ENCODE measurements around the gene CSTB. TPM values are rescaled to one million over a fixed set of nuclear protein-coding genes. Genes with fewer than 3 reads are reported as not detected.

Gene CSTB
- total and polyA plus RNA-seq, 4 donors = 3.8 to 62.4 (median 33.7) TPM

- Histone ChIP-seq H3K27ac (ENCODE audit: low read depth in 1 of 2, low read length in 2 of 2) (no peak overlapping the region), H3K9me3 (ENCODE audit: control insufficient read depth in 4 of 4, low read length in 3 of 4) (no peaks in the 10 kb centered on the region), H3K36me3 (ENCODE audit: control insufficient read depth in 4 of 4, insufficient read depth in 3 of 4, low read depth in 1 of 4, low read length in 3 of 4) (peaks cover 0 to 13% (median 9%) of the 10 kb centered on the region in 4 donors), H3K27me3 (ENCODE audit: control insufficient read depth in 4 of 4, insufficient read depth in 4 of 4, low read length in 3 of 4) (no peaks in the 10 kb centered on the region), H3K4me1 (ENCODE audit: control insufficient read depth in 4 of 4, insufficient read depth in 4 of 4, low read length in 3 of 4) (peaks cover 4 to 10% (median 6%) of the 10 kb centered on the region in 4 donors), H3K4me3 (ENCODE audit: low read depth in 1 of 3, low read length in 3 of 3) (no peak overlapping the region), H3K9ac (ENCODE audit: low read depth in 1 of 2, low read length in 2 of 2) (no peak overlapping the region)
- TF ChIP-seq YY1 (IDR thresholded peaks at IDR 0.05) = no peak
- WGBS = 91% methylated on average over 21 of the region's 21 CpGs
- DNase-seq (ENCODE audit: low spot score) = no peak
Measured at GRCh38 chr21:43770066-43770655, 5.9 kb downstream of the CSTB start.

GRCh38 chr21:43769325-43769958 lies 6.7 kb downstream of the CSTB start:
- no peak overlapping the region for H3K27ac ChIP-seq (ENCODE audit: low read depth in 1 of 2, low read length in 2 of 2)
- WGBS = 94% methylated on average over 11 of the region's 11 CpGs
- DNase-seq (ENCODE audit: low spot score) = no peak
- H3K4me3 ChIP-seq (ENCODE audit: low read depth in 1 of 3, low read length in 3 of 3) = no peak overlapping the region
- TF ChIP-seq EGR1 (IDR thresholded peaks at IDR 0.05; ENCODE audit: low read depth in 2 of 2) (no peak), RXRA (IDR thresholded peaks at IDR 0.05) (no peak), YY1 (IDR thresholded peaks at IDR 0.05) (no peak), HNF4G (IDR thresholded peaks at IDR 0.05) (no peak), CTCF (IDR thresholded peaks at IDR 0.05; ENCODE audit: low read depth, low read length, missing input control) (no peak), TAF1 (conservative IDR thresholded peaks at IDR 0.05) (no peak), HNF4A (conservative IDR thresholded peaks at IDR 0.05) (no peak), REST (IDR thresholded peaks at IDR 0.05) (no peak), FOXA1 (IDR thresholded peaks at IDR 0.05) (no peak)
- H3K4me1 ChIP-seq (ENCODE audit: control insufficient read depth in 4 of 4, insufficient read depth in 4 of 4, low read length in 3 of 4) = peaks cover 0 to 4% (median 2%) of the 10 kb centered on the region in 4 donors
- H3K9me3 ChIP-seq (ENCODE audit: control insufficient read depth in 4 of 4, low read length in 3 of 4) = no peaks in the 10 kb centered on the region
- H3K9ac ChIP-seq (ENCODE audit: low read depth in 1 of 2, low read length in 2 of 2) = no peak overlapping the region
- no peaks in the 10 kb centered on the region for H3K27me3 ChIP-seq (ENCODE audit: control insufficient read depth in 4 of 4, insufficient read depth in 4 of 4, low read length in 3 of 4)
- H3K36me3 ChIP-seq (ENCODE audit: control insufficient read depth in 4 of 4, insufficient read depth in 3 of 4, low read depth in 1 of 4, low read length in 3 of 4) = peaks cover 0 to 13% (median 9%) of the 10 kb centered on the region in 4 donors

- no peak overlapping the region for H3K27ac ChIP-seq (ENCODE audit: low read depth in 1 of 2, low read length in 2 of 2)
- peaks cover 0 to 8% (median 7%) of the 10 kb centered on the region in 4 donors for H3K36me3 ChIP-seq (ENCODE audit: control insufficient read depth in 4 of 4, insufficient read depth in 3 of 4, low read depth in 1 of 4, low read length in 3 of 4)
- H3K27me3 ChIP-seq (ENCODE audit: control insufficient read depth in 4 of 4, insufficient read depth in 4 of 4, low read length in 3 of 4) = no peaks in the 10 kb centered on the region
- no peak for TF ChIP-seq YY1 (IDR thresholded peaks at IDR 0.05)
- no peak for TF ChIP-seq ATF3 (IDR thresholded peaks at IDR 0.05)
- TF ChIP-seq HNF4A (conservative IDR thresholded peaks at IDR 0.05) = no peak
- TF ChIP-seq HNF4G (IDR thresholded peaks at IDR 0.05) = no peak
- no peak for TF ChIP-seq RXRA (IDR thresholded peaks at IDR 0.05)
- no peak for TF ChIP-seq NR2F2 (IDR thresholded peaks at IDR 0.05)
- TF ChIP-seq EGR1 (IDR thresholded peaks at IDR 0.05; ENCODE audit: low read depth in 2 of 2) = no peak
- TF ChIP-seq REST (IDR thresholded peaks at IDR 0.05) = no peak
- no peak for TF ChIP-seq FOXA2 (IDR thresholded peaks at IDR 0.05)
- TF ChIP-seq FOXA1 (IDR thresholded peaks at IDR 0.05) = no peak
- TF ChIP-seq SP1 (IDR thresholded peaks at IDR 0.05) = no peak
- no peak for TF ChIP-seq JUND (IDR thresholded peaks at IDR 0.05)
- no peak for TF ChIP-seq ZBTB33 (IDR thresholded peaks at IDR 0.05)
- no peak for TF ChIP-seq TAF1 (conservative IDR thresholded peaks at IDR 0.05)
- WGBS = 75% methylated on average over 8 of the region's 8 CpGs
- DNase-seq (ENCODE audit: low spot score) = no peak
- H3K4me1 ChIP-seq (ENCODE audit: control insufficient read depth in 4 of 4, insufficient read depth in 4 of 4, low read length in 3 of 4) = peaks cover 0 to 3% (median 0%) of the 10 kb centered on the region in 4 donors
- no peaks in the 10 kb centered on the region for H3K9me3 ChIP-seq (ENCODE audit: control insufficient read depth in 4 of 4, low read length in 3 of 4)
- no peak overlapping the region for H3K9ac ChIP-seq (ENCODE audit: low read depth in 1 of 2, low read length in 2 of 2)
- H3K4me3 ChIP-seq (ENCODE audit: low read depth in 1 of 3, low read length in 3 of 3) = no peak overlapping the region
Measured at GRCh38 chr21:43768868-43769167, 7.3 kb downstream of the CSTB start.
